HG03045 (cell line): ENCODE data around the gene ANKRD6.

Source experiments
- ATAC-seq: cut with Tn5 transposase; IDR thresholded peaks from one replicate; pipeline ENCODE4 v1.9.1; 2021; ENCODE audit warnings: mild to moderate bottlenecking, moderate library complexity; ENCODE audit not compliant: unreplicated experiment

The ANKRD6 gene

GRCh38 chr6:89555806-89556205 lies 122.9 kb downstream of the ANKRD6 start:
- no peak for ATAC-seq

- ATAC-seq, result no peak
Measured at GRCh38 chr6:89559487-89559886, 126.5 kb downstream of the ANKRD6 start.

- ATAC-seq, result no peak
Measured at GRCh38 chr6:89562093-89562973, 129.4 kb downstream of the ANKRD6 start.

GRCh38 chr6:89563866-89564265 lies 130.9 kb downstream of the ANKRD6 start:
- ATAC-seq, result no peak

- ATAC-seq, result no peak
Measured at GRCh38 chr6:89564752-89565427, 131.9 kb downstream of the ANKRD6 start.

GRCh38 chr6:89566008-89566800 lies 133.3 kb downstream of the ANKRD6 start:
- ATAC-seq, result no peak

- no peak for ATAC-seq
Measured at GRCh38 chr6:89566930-89567629, 134.1 kb downstream of the ANKRD6 start.

- ATAC-seq, result no peak
Measured at GRCh38 chr6:89567630-89568390, 134.9 kb downstream of the ANKRD6 start.

GRCh38 chr6:89574910-89575561 lies 142.1 kb downstream of the ANKRD6 start:
- ATAC-seq, result no peak

- ATAC-seq, result no peak
Measured at GRCh38 chr6:89575562-89575960, 142.6 kb downstream of the ANKRD6 start.

GRCh38 chr6:89580997-89581666 lies 148.2 kb downstream of the ANKRD6 start:
- no peak for ATAC-seq

- ATAC-seq, result no peak
Measured at GRCh38 chr6:89581689-89582088, 148.7 kb downstream of the ANKRD6 start.

GRCh38 chr6:89582669-89583325 lies 149.8 kb downstream of the ANKRD6 start:
- ATAC-seq, result no peak

- ATAC-seq, result no peak
Measured at GRCh38 chr6:89583559-89583958, 150.6 kb downstream of the ANKRD6 start.

- no peak for ATAC-seq
Measured at GRCh38 chr6:89584539-89584938, 151.6 kb downstream of the ANKRD6 start.

- no peak for ATAC-seq
Measured at GRCh38 chr6:89585154-89585553, 152.2 kb downstream of the ANKRD6 start.

- ATAC-seq, result no peak
Measured at GRCh38 chr6:89589297-89590025, 156.5 kb downstream of the ANKRD6 start.

GRCh38 chr6:89590133-89590532 lies 157.2 kb downstream of the ANKRD6 start:
- no peak for ATAC-seq
